K562 (cell line): ENCODE results near the gene VSTM2B. TPM values are rescaled to one million over a fixed set of nuclear protein-coding genes. Genes with fewer than 3 reads are reported as not detected.

ENCODE experiments used
- ATAC-seq: fragments of 200-7000 bp; cut with Tn5 transposase; 3 replicates; pipeline ENCODE4 v1.9.1; 2020; ENCODE audit warnings: moderate library complexity
- BruUV-seq: library from RNA; stranded (reverse); fragments of 400-500 nt; replicated peaks from 2 replicates; lab custom pipeline; 2021; lab: Mats Ljungman, UMichigan
- CTCF ChIA-PET: fragments of 300-600 bp; formaldehyde crosslinking; extraction: SDS; loops from one replicate; lab custom pipeline; 2021; ENCODE audit warnings: low intra/inter-chr PET ratio; lab: Yijun Ruan, JAX
- POLR2A ChIA-PET: fragments of 300-600, 350-650 bp; sonication (Branson Sonifier 250); formaldehyde crosslinking; extraction: SDS; loops from one replicate; lab custom pipeline; 2021; ENCODE audit warnings: antibody characterized with exemption, inconsistent platforms; lab: Yijun Ruan, JAX
- DNase-seq, 4 experiments: peaks; one replicate each; pipeline versions ENCODE4 v3.0.0 to v3.0.0-alpha.2; 2011 to 2018; ENCODE audit warnings: low spot score in 3 of 4, mixed read lengths in 3 of 4; ENCODE audit errors: extremely low read depth in 1 of 4
- FAIRE-seq: peaks from 2 replicates; lab custom pipeline; 2011; peaks lifted over from hg19 to GRCh38; lab: Jason Lieb, UNC
- H2AFZ ChIP-seq: 2 replicates; pipeline ENCODE4 v1.6.0; 2011; ENCODE audit warnings: low read depth, low read length, control low read depth, inconsistent platforms
- H3K27ac ChIP-seq: fragments of 200-600 bp; 3 replicates; pipeline ENCODE4 v1.8.0; 2011; ENCODE audit warnings: low read depth, mild to moderate bottlenecking, control low read depth, inconsistent platforms, low read length, moderate library complexity, mixed read lengths; ENCODE audit errors: extremely low read depth
- H3K27me3 ChIP-seq, 2 experiments: fragments of 300-600 bp in 1 of 2; 2 replicates in 1 of 2; 3 replicates in 1 of 2; pipeline versions ENCODE4 v1.6.0 to v1.8.0; 2011; ENCODE audit warnings: inconsistent platforms in 2 of 2, low read length in 2 of 2, mild to moderate bottlenecking in 1 of 2, mixed read lengths in 1 of 2, moderate library complexity in 1 of 2; ENCODE audit not compliant: control insufficient read depth in 2 of 2, insufficient read depth in 2 of 2
- H3K36me3 ChIP-seq: fragments of 300-600 bp; 3 replicates; pipeline ENCODE4 v1.8.0; 2011; ENCODE audit warnings: mild to moderate bottlenecking, low read length, inconsistent platforms; ENCODE audit not compliant: control insufficient read depth, insufficient read depth
- H3K4me1 ChIP-seq, 2 experiments: fragments of 200-600 bp in 1 of 2; replicated peaks in 1 of 2; 2 replicates in 1 of 2; 3 replicates in 1 of 2; pipeline versions ENCODE4 v1.5.1 to v1.8.0; 2011; ENCODE audit warnings: inconsistent platforms in 2 of 2, low read length in 2 of 2, mild to moderate bottlenecking in 1 of 2, mixed read lengths in 1 of 2, moderate library complexity in 1 of 2; ENCODE audit not compliant: control insufficient read depth in 2 of 2, insufficient read depth in 2 of 2
- H3K4me2 ChIP-seq: 2 replicates; pipeline ENCODE4 v1.6.1; 2011; ENCODE audit warnings: low read length, control low read depth, inconsistent platforms, mixed read lengths; ENCODE audit not compliant: insufficient read depth
- H3K4me3 ChIP-seq: fragments of 200-600 bp; sonication (generic), shearing (Covaris generic); 2 replicates; pipeline ENCODE4 v1.5.1; 2016; ENCODE audit warnings: control low read depth, inconsistent platforms
- H3K79me2 ChIP-seq: fragments of 200-600 bp; 3 replicates; pipeline ENCODE4 v1.8.0; 2011; ENCODE audit warnings: low read length, inconsistent platforms; ENCODE audit not compliant: control insufficient read depth, insufficient read depth
- H3K9ac ChIP-seq, 2 experiments: 2 replicates each; pipeline versions ENCODE4 v1.6.0 to v1.6.1; 2011; ENCODE audit warnings: low read depth in 2 of 2, low read length in 2 of 2, control low read depth in 1 of 2, inconsistent platforms in 1 of 2, mild to moderate bottlenecking in 1 of 2, mixed read lengths in 1 of 2; ENCODE audit not compliant: insufficient read depth in 1 of 2
- H3K9me1 ChIP-seq: one replicate; pipeline ENCODE4 v1.6.0; 2011; ENCODE audit warnings: inconsistent platforms, mild to moderate bottlenecking, low read length, moderate library complexity; ENCODE audit not compliant: control insufficient read depth, insufficient read depth
- H3K9me3 ChIP-seq: replicated peaks from 2 replicates; pipeline ENCODE4 v1.5.1; 2011; ENCODE audit warnings: low read depth, low read length, inconsistent platforms; ENCODE audit not compliant: control insufficient read depth, insufficient read depth
- H4K20me1 ChIP-seq: replicated peaks from 2 replicates; pipeline ENCODE4 v1.6.1; 2011; ENCODE audit warnings: low read length, inconsistent platforms, mixed read lengths; ENCODE audit not compliant: control insufficient read depth, insufficient read depth
- BRCA1 ChIP-seq, 2 experiments: fragments of 450-650 bp in 1 of 2; sonication (generic) in 1 of 2; formaldehyde crosslinking in 1 of 2; IDR thresholded peaks; 2 replicates each; pipeline versions ENCODE4 v1.5.0 to v1.6.1; 2017 to 2020; ENCODE audit warnings: mild to moderate bottlenecking in 1 of 2, missing genetic modification reagents in 1 of 2
- NFRKB ChIP-seq: fragments of 450-650 bp; IDR thresholded peaks from 2 replicates; pipeline ENCODE4 v1.6.1; 2016; ENCODE audit warnings: low read depth
- RFX1 ChIP-seq: fragments of 450-650 bp; IDR thresholded peaks from 2 replicates; pipeline ENCODE4 v1.6.1; 2016; ENCODE audit warnings: mild to moderate bottlenecking, moderate library complexity
- TRIM28 ChIP-seq: fragments of 450-650 bp; IDR thresholded peaks from 2 replicates; pipeline ENCODE4 v1.6.1; 2017
- ZFP36 ChIP-seq: fragments of 150-350 bp; IDR thresholded peaks from 2 replicates; pipeline ENCODE4 v1.6.1; 2018; ENCODE audit warnings: low read length, low read depth; ENCODE audit not compliant: partially characterized antibody
- ZNF408 ChIP-seq: fragments of 250-450 bp; sonication (Bioruptor Pico); IDR thresholded peaks from 2 replicates; pipeline ENCODE4 v1.4.0; 2020; ENCODE audit warnings: low read depth, mild to moderate bottlenecking, moderate library complexity
- WGBS: fragments of 100-300 bp; shearing (Covaris generic); methylation state at CpG from one replicate; pipeline ENCODE4 v1.1.6; 2016; ENCODE audit warnings: low coverage, mixed read lengths; ENCODE audit not compliant: insufficient coverage; ENCODE audit errors: missing lambda C conversion rate; 5-methylcytosine and 5-hydroxymethylcytosine counted together
- in situ Hi-C: fragments of 300-500 bp; cut with MboI; formaldehyde crosslinking; loops from 4 replicates; pipeline ENCODE4 v1.15.0; 2018; ENCODE audit warnings: inconsistent platforms, mixed read lengths
- intact Hi-C: fragments of 100-400 bp; cut with micrococcal nuclease; formaldehyde crosslinking; loops from 2 replicates; pipeline ENCODE4 v1.14.2; 2022
- polyA plus RNA-seq, 8 experiments: library from polyadenylated mRNA; depleted of rRNA in 4 of 8; stranded (reverse) in 5 of 8; unstranded in 3 of 8; fragments of >200 nt; fragmentation: Nextera tagmentation in 2 of 8; fragmentation: Illumina TruSeq in 1 of 8; extraction: Ambion mirVana in 2 of 8; extraction: Trizol in 1 of 8; gene quantifications; 2 replicates each; pipeline versions ENCODE4 v1.2.1 to v1.2.3, GENCODE V29; 2011 to 2014; ENCODE audit warnings: inconsistent platforms in 1 of 8, missing spikeins in 1 of 8
- total RNA-seq, 7 experiments: library from RNA; depleted of rRNA in 6 of 7; stranded (reverse); fragments of >200 nt in 6 of 7; fragmentation: Illumina TruSeq in 2 of 7; extraction: Trizol in 2 of 7; gene quantifications; 2 replicates each; pipeline versions ENCODE4 v1.2.1 to v1.2.3, GENCODE V29; 2011 to 2021; ENCODE audit warnings: low replicate concordance in 1 of 7

Gene VSTM2B
- total and polyA plus RNA-seq, 9 of the 15 experiments (the other 6 are each of a cell fraction or from before 2014, with no cell fraction given) = not detected

DNA sequence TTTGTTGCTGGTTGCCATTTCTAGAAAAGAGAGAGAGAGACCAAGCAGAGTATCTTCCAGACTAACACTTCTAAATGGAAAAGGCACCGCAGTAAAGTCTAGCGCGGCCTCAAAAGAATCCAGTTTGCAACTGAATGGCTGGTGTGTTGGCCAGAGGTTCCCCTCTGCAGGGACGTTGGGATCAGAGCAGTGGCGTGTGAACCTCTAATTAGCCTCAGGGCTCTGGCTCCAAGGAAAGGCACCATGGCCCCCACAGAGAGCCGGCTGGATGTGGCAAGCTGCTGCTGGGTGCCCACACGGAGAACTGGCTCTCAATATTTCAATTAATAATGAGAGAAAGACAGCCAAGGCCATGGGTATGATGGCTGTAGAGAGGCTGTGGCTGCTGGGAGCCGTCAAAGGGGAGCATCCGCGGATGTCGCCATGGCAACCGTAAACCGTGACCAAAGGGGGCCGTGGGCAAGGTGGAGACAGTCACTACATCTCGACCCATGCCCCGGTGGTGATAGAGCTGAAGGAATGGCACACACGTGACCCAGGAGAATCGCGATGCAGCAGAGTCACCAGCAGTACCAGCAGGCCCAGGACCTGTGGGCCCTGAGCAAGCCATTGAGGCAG, 9.5 kb downstream of the VSTM2B start:
- no peak for ATAC-seq
- no peak for DNase-seq
- no peak for FAIRE-seq
- Histone ChIP-seq H3K9me1 (no peaks in the 10 kb centered on the region), H3K9me3 (no peaks in the 10 kb centered on the region), H3K4me3 (no peak overlapping the region), H2AFZ (no peak overlapping the region), H3K36me3 (no peaks in the 10 kb centered on the region), H3K4me2 (no peak overlapping the region), H3K27ac (no peak overlapping the region), H3K4me1 (no peaks in the 10 kb centered on the region), H3K9ac (no peak overlapping the region), H4K20me1 (no peaks in the 10 kb centered on the region), H3K27me3 (peaks cover 8 to 33% of the 10 kb centered on the region in 2 experiments; a peak in 3 of 5 replicates), H3K79me2 (no peaks in the 10 kb centered on the region)
- 1% methylated on average over 17 of the region's 19 CpGs for WGBS
- in situ Hi-C loops = no loop called here
- POLR2A ChIA-PET = interaction anchor here (0.6 kb wide), 1 partner anchor 130 kb away, joined by 3 read pairs; the partner anchor contains the start of gene PLEKHF1
- TF ChIP-seq ZNF408 = no peak
- TF ChIP-seq RFX1 = peak; percentile 54
- no peak for TF ChIP-seq NFRKB
- intact Hi-C loops = no loop called here
- CTCF ChIA-PET = no interaction called here
- no TSS peak for BruUV-seq

DNA sequence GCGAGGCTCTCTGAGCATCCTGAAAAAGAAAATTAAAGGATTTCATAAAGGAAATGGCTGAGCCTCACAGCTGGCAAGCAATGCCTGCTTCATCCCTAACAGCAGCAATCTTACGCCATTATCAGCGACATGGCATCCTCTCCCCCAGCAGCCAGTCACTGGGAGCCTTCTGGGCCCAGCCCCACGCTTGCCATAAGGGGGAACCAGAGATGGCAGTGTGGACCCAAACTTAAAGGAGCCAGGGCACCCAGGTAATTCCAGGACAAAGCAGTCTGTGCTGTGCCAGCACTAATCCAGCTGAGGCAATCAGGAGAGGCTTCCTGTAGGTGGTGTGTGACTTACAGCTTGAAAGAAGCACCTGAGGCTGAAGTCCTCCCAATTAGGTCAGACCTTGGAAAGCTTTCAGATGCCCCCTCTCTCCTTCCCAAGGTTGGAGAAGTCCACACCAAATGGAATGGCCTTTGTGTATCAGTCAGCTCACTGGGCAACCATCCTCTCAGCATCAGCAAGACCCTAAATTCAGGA, 10.3 kb downstream of the VSTM2B start:
- Histone ChIP-seq H3K4me2 (no peak overlapping the region), H2AFZ (no peak overlapping the region), H3K27me3 (peaks cover 8 to 33% of the 10 kb centered on the region in 2 experiments; a peak in 3 of 5 replicates), H3K4me1 (no peaks in the 10 kb centered on the region), H3K9ac (no peak overlapping the region), H4K20me1 (no peaks in the 10 kb centered on the region), H3K9me1 (no peaks in the 10 kb centered on the region), H3K36me3 (no peaks in the 10 kb centered on the region), H3K4me3 (no peak overlapping the region), H3K9me3 (no peaks in the 10 kb centered on the region), H3K27ac (no peak overlapping the region), H3K79me2 (no peaks in the 10 kb centered on the region)
- in situ Hi-C loops = no loop called here
- ATAC-seq (no peak), DNase-seq (no peak), FAIRE-seq (no peak)
- TF ChIP-seq TRIM28 (no peak), BRCA1 (IDR thresholded peaks at IDR 0.05) (no peak), BRCA1 (CRISPR knock-in tag; IDR thresholded peaks at IDR 0.05) (no peak), ZFP36 (peak; percentile 74)
- 3% methylated on average over 4 of the region's 4 CpGs for WGBS
- intact Hi-C loops = no loop called here
- CTCF ChIA-PET = no interaction called here
- POLR2A ChIA-PET = interaction anchor here (0.6 to 1.4 kb wide), 3 partner anchors 9 to 129 kb away, joined by 3 to 4 read pairs (median 3); partner anchors contain the start of gene PLEKHF1
- no TSS peak for BruUV-seq
